ENCODE measurements around the gene SDK1. TPM values are rescaled to one million over a fixed set of nuclear protein-coding genes. Genes with fewer than 3 reads are reported as not detected.

SDK1 gene
- total and polyA plus RNA-seq, 11 donors = 2.2 to 5.8 (median 3.4) TPM

GRCh38 chr7:3304131-3304530 lies 3.1 kb downstream of the SDK1 start:
- H3K27ac ChIP-seq = no peak overlapping the region
- WGBS, 4 donors = 89 to 95% (median 90%) methylated on average over 4 of the region's 4 CpGs
- intact Hi-C loops (cut with DNase I) = loop anchor here in 9 of 10 donors (5.0 to 10.0 kb wide), 5 partner anchors 61 to 593 kb away; no protein-coding TSS in a partner anchor
- TF ChIP-seq POLR2A (IDR thresholded peaks at IDR 0.05) (no peak), CTCF (IDR thresholded peaks at IDR 0.05) (no peak)
- DNase-seq (no peak), ATAC-seq (no peak)
- H3K9me3 ChIP-seq = no peaks in the 10 kb centered on the region
- H3K27me3 ChIP-seq = peaks cover 0 to 35% (median 5%) of the 10 kb centered on the region in 9 donors
- H3K36me3 ChIP-seq = no peaks in the 10 kb centered on the region
- H3K4me3 ChIP-seq = no peak overlapping the region
- H3K4me1 ChIP-seq = peaks cover 0 to 19% (median 10%) of the 10 kb centered on the region in 12 donors

- 37 to 43% (median 40%) methylated on average over 1 of the region's 1 CpG for WGBS, 4 donors
- no peak for DNase-seq
- no peaks in the 10 kb centered on the region for H3K9me3 ChIP-seq
- no peak overlapping the region for H3K27ac ChIP-seq
- no peaks in the 10 kb centered on the region for H3K36me3 ChIP-seq
- H3K27me3 ChIP-seq = peaks cover 0 to 24% (median 0%) of the 10 kb centered on the region in 9 donors
- no peak for TF ChIP-seq CTCF (IDR thresholded peaks at IDR 0.05)
- TF ChIP-seq POLR2A (IDR thresholded peaks at IDR 0.05) = no peak
- H3K4me3 ChIP-seq = no peak overlapping the region
- H3K4me1 ChIP-seq = peaks cover 0 to 5% (median 0%) of the 10 kb centered on the region in 12 donors
- intact Hi-C loops (cut with DNase I) = loop anchor here in 4 of 10 donors (10.0 kb wide), 3 partner anchors 57 to 443 kb away; no protein-coding TSS in a partner anchor
- no peak for ATAC-seq
Measured at GRCh38 chr7:3307435-3307834, 6.4 kb downstream of the SDK1 start.

GRCh38 chr7:3309140-3309539 lies 8.1 kb downstream of the SDK1 start:
- Histone ChIP-seq H3K4me1 (peaks cover 0 to 5% (median 0%) of the 10 kb centered on the region in 12 donors), H3K27me3 (peaks cover 0 to 9% (median 0%) of the 10 kb centered on the region in 9 donors), H3K27ac (no peak overlapping the region), H3K36me3 (no peaks in the 10 kb centered on the region), H3K9me3 (no peaks in the 10 kb centered on the region), H3K4me3 (no peak overlapping the region)
- 92 to 96% (median 94%) methylated on average over 3 of the region's 3 CpGs for WGBS, 4 donors
- intact Hi-C loops (cut with DNase I) = loop anchor here in 4 of 10 donors (10.0 kb wide), 3 partner anchors 56 to 444 kb away; no protein-coding TSS in a partner anchor
- no peak for TF ChIP-seq CTCF (IDR thresholded peaks at IDR 0.05)
- no peak for TF ChIP-seq POLR2A (IDR thresholded peaks at IDR 0.05)
- ATAC-seq (no peak), DNase-seq (no peak)

GRCh38 chr7:3309956-3310355 lies 8.9 kb downstream of the SDK1 start:
- whole genome bisulfite sequencing, 4 donors = 46 to 81% (median 75%) methylated on average over 1 of the region's 1 CpG
- Histone ChIP-seq H3K4me1 (peaks cover 0 to 5% (median 0%) of the 10 kb centered on the region in 12 donors), H3K4me3 (no peak overlapping the region), H3K27me3 (peaks cover 0 to 8% (median 0%) of the 10 kb centered on the region in 9 donors), H3K9me3 (no peaks in the 10 kb centered on the region), H3K27ac (no peak overlapping the region), H3K36me3 (no peaks in the 10 kb centered on the region)
- intact Hi-C loops (cut with DNase I) = loop anchor here in 4 of 10 donors (10.0 kb wide), 3 partner anchors 55 to 445 kb away; no protein-coding TSS in a partner anchor
- DNase-seq (no peak), ATAC-seq (no peak)
- TF ChIP-seq POLR2A (IDR thresholded peaks at IDR 0.05) = no peak
- no peak for TF ChIP-seq CTCF (IDR thresholded peaks at IDR 0.05)
